ENCODE measurements around the gene BTRC.

DNA sequence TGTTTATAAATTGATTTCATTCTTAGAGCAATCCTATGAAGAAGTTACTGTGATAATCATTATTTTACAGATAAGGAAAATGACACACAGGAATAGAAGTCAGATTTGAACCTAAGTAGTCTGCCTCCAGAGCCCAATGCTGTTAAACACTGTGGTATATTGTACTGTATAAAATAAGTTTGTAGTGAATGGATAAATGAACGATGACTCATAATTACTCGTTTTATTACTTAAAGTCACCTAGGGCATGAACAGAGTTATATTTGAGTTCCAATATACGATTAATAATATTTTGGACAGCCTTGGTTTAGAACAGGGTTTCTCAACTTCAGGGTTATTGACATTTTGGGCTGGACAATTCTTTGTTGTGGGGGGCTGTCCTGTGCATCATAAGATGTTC lies 7.8 kb upstream of the BTRC start:
- TF ChIP-seq POLR2A (IDR thresholded peaks at IDR 0.05; ENCODE audit: low read length) (no peak), GATA1 (IDR thresholded peaks at IDR 0.05; ENCODE audit: low read depth, low read length) (no peak)
